DND-41 (cell line): ENCODE results near the gene POLH.

Source experiments
- ATAC-seq: fragments of 200-7000 bp; cut with Tn5 transposase; 3 replicates; pipeline ENCODE4 v1.9.1; 2021; ENCODE audit warnings: low read depth; ENCODE audit not compliant: insufficient read depth
- DNase-seq: peaks from one replicate; pipeline ENCODE4 v3.0.0-alpha.2; 2020
- H2AFZ ChIP-seq: 2 replicates; pipeline ENCODE4 v1.6.0; 2012; ENCODE audit warnings: low read depth, low read length
- H3K27ac ChIP-seq: 2 replicates; pipeline ENCODE4 v1.5.1; 2012; ENCODE audit warnings: low read length, inconsistent platforms
- H3K27me3 ChIP-seq: fragments of 200-600 bp; sonication (generic); 2 replicates; pipeline ENCODE4 v1.6.0; 2012; ENCODE audit warnings: low read length, mild to moderate bottlenecking, inconsistent platforms; ENCODE audit not compliant: insufficient read depth, poor library complexity
- H3K36me3 ChIP-seq: 2 replicates; pipeline ENCODE4 v1.5.1; 2012; ENCODE audit warnings: low read length, inconsistent platforms; ENCODE audit not compliant: insufficient read depth
- H3K4me1 ChIP-seq: 2 replicates; pipeline ENCODE4 v1.5.1; 2012; ENCODE audit warnings: mild to moderate bottlenecking, low read length; ENCODE audit not compliant: insufficient read depth
- H3K4me2 ChIP-seq: 2 replicates; pipeline ENCODE4 v1.6.0; 2012; ENCODE audit warnings: mild to moderate bottlenecking, moderate library complexity, low read length, inconsistent platforms; ENCODE audit not compliant: insufficient read depth
- H3K4me3 ChIP-seq, 2 experiments: fragments of 200-600 bp in 1 of 2; shearing (Covaris generic) in 1 of 2; 2 replicates each; pipeline ENCODE4 v1.5.1; 2012 to 2016; ENCODE audit warnings: inconsistent platforms in 2 of 2, low read length in 2 of 2, mild to moderate bottlenecking in 2 of 2, low read depth in 1 of 2, moderate library complexity in 1 of 2
- H3K79me2 ChIP-seq: 2 replicates; pipeline ENCODE4 v1.6.0; 2012; ENCODE audit warnings: low read length, inconsistent platforms; ENCODE audit not compliant: insufficient read depth
- H3K9ac ChIP-seq: 2 replicates; pipeline ENCODE4 v1.6.0; 2012; ENCODE audit warnings: low read depth, mild to moderate bottlenecking, inconsistent platforms, low read length, moderate library complexity
- H3K9me3 ChIP-seq: 2 replicates; pipeline ENCODE4 v1.5.1; 2012; ENCODE audit warnings: low read length, moderate library complexity, mild to moderate bottlenecking, inconsistent platforms; ENCODE audit not compliant: insufficient read depth, severe bottlenecking
- H4K20me1 ChIP-seq: 2 replicates; pipeline ENCODE4 v1.6.0; 2012; ENCODE audit warnings: low read length; ENCODE audit not compliant: insufficient read depth
- CTCF ChIP-seq: IDR thresholded peaks from 2 replicates; pipeline ENCODE4 v1.5.1; 2012; ENCODE audit warnings: borderline replicate concordance, low read length, moderate library complexity, mild to moderate bottlenecking; ENCODE audit not compliant: poor library complexity, severe bottlenecking; ENCODE audit errors: extremely low read depth
- EZH2 ChIP-seq: IDR thresholded peaks from 3 replicates; pipeline ENCODE4 v1.6.1; 2012; ENCODE audit warnings: borderline replicate concordance, low read depth, mild to moderate bottlenecking, moderate library complexity, low read length, inconsistent platforms; ENCODE audit not compliant: severe bottlenecking

Gene POLH

GRCh38 chr6:43625393-43625992, 49.5 kb downstream of the POLH start:
- Histone ChIP-seq H3K4me1 (peaks cover 33% of the 10 kb centered on the region), H3K27ac (no peak overlapping the region), H2AFZ (no peak overlapping the region), H3K27me3 (no peaks in the 10 kb centered on the region), H3K4me2 (no peak overlapping the region), H3K36me3 (peaks cover 73% of the 10 kb centered on the region), H3K4me3 (no peak overlapping the region), H3K9me3 (no peaks in the 10 kb centered on the region), H3K79me2 (peaks cover 31% of the 10 kb centered on the region), H4K20me1 (peaks cover 11% of the 10 kb centered on the region), H3K9ac (no peak overlapping the region)
- DNase-seq (no peak), ATAC-seq (no peak)
- TF ChIP-seq CTCF (no peak), EZH2 (no peak)

- Histone ChIP-seq H3K79me2 (peaks cover 31% of the 10 kb centered on the region), H3K27me3 (no peaks in the 10 kb centered on the region), H3K4me1 (peaks cover 33% of the 10 kb centered on the region), H3K36me3 (peaks cover 56% of the 10 kb centered on the region), H3K9me3 (no peaks in the 10 kb centered on the region), H2AFZ (no peak overlapping the region), H3K4me2 (peak overlapping the region; percentile 84), H3K9ac (peak overlapping the region; percentile 67), H4K20me1 (peaks cover 11% of the 10 kb centered on the region), H3K27ac (peak overlapping the region; percentile 20; the same call in 1 of the 2 replicates), H3K4me3 (peak overlapping the region in 1 of 2 experiments; percentile 70; a peak in 1 of 4 replicates)
- TF ChIP-seq CTCF (no peak), EZH2 (no peak)
- no peak for DNase-seq
- no peak for ATAC-seq
Observed at GRCh38 chr6:43627008-43627825, 51.2 kb downstream of the POLH start.

DNA sequence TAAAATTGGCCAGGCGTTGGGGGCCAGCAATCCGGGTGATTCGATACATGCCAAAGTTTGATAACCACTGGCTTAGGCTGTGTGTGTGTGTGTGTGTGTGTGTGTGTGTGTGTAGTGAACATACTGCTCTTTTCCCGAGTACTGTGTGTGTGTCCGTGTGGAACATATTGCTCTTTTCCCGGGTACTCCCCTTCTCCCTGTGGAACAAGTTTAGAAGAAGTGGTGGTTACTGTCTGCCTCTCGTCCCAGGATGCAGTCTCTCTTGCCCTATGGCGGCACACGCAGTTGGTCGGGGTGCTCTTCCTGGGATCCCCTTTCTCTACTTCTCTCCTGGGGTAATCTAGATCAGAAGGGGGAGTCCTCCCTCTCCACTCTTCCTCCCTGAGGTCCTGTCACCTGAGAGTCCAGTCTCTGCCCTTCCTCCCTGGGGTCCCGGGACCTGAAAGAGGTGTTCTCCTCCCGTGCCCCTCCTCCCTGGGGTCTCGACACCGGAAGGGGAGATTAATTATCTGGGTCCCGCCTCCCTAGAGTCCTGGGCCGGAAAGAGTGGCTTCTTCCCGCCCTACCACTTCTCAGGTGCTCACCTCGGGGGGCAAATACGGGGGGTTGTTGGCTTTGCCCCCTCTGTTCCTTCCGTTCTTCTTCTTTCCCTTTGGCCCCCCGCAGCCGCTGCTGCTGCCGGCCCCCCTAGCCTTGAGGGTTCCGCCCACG, 52.6 kb downstream of the POLH start:
- Histone ChIP-seq H4K20me1 (peaks cover 11% of the 10 kb centered on the region), H3K4me3 (peak overlapping the region; percentile 59 to 70), H3K9ac (peak overlapping the region; percentile 67), H3K4me2 (peak overlapping the region; percentile 84), H3K36me3 (peaks cover 42% of the 10 kb centered on the region), H2AFZ (peak overlapping the region; percentile 69), H3K27me3 (no peaks in the 10 kb centered on the region), H3K27ac (peak overlapping the region; percentile 73), H3K79me2 (peaks cover 31% of the 10 kb centered on the region), H3K4me1 (peaks cover 33% of the 10 kb centered on the region), H3K9me3 (no peaks in the 10 kb centered on the region)
- TF ChIP-seq CTCF (no peak), EZH2 (no peak)
- DNase-seq (peak; percentile 80), ATAC-seq (peak; percentile 59)
